Activated naive CD4-positive, alpha-beta T cell treated with anti-CD3 and anti-CD28 coated beads, Interleukin-2, amount 50 U/mL, for 24 hours (primary cell): ENCODE results near the gene ZBTB7B.
A peak's percentile ranks its signal among the peaks of the same experiment; 100 is the strongest.

ENCODE experiments used
- H3K27ac Mint-ChIP-seq: one replicate; pipeline ENCODE4 v1.8.0; 2021; ENCODE audit warnings: mild to moderate bottlenecking, mixed read lengths
- H3K27me3 Mint-ChIP-seq: one replicate; pipeline ENCODE4 v1.8.0; 2021; ENCODE audit warnings: mixed read lengths
- H3K36me3 Mint-ChIP-seq: one replicate; pipeline ENCODE4 v1.8.0; 2021; ENCODE audit warnings: mixed read lengths
- H3K4me1 Mint-ChIP-seq: one replicate; pipeline ENCODE4 v1.8.0; 2021; ENCODE audit warnings: mixed read lengths
- H3K4me3 Mint-ChIP-seq: one replicate; pipeline ENCODE4 v1.8.0; 2021; ENCODE audit warnings: mild to moderate bottlenecking, mixed read lengths
- H3K9me3 Mint-ChIP-seq: one replicate; pipeline ENCODE4 v1.8.0; 2021; ENCODE audit warnings: mixed read lengths

ZBTB7B gene

GRCh38 chr1:155003766-155004351, 1.3 kb downstream of the ZBTB7B start:
- Mint-ChIP-seq H3K27ac (peak overlapping the region; percentile 90), H3K27me3 (no peaks in the 10 kb centered on the region), H3K4me3 (peak overlapping the region; percentile 95), H3K4me1 (peaks cover 53% of the 10 kb centered on the region), H3K36me3 (no peaks in the 10 kb centered on the region), H3K9me3 (no peaks in the 10 kb centered on the region)

DNA sequence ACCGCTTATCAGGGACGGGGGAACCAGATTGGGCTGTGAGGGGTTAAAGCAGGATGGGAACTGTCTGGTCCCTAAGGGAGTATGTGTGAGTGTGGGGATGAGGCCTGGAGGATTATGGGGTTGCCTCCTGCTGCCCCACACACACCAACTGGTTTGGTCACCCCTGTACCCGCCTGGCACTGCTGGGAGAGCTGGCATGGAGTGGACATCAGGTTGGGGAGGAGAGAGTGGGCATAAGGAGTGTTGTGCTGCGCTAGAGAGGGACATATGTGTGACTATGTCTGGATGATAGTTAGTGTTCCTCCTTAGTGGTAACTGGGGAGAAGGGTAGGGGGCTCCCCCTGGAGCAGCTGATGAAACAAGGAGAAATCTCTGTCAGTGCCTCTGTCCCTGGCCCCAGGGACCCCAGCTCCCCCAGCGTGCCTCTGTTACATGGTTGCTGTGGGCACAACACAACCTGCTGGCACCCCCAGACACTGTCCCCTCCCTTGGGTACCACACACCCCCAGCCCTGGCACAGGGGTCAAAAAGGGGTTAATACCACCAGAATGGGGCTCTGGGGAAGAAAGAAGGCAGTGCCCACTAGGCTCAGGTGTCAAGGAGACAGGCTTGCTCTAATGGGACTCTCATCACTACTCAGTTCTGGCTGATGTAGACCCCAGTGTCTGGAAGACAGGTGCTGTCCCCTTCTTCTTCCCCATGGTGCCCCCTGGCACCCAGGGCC, 1.9 kb downstream of the ZBTB7B start:
- Mint-ChIP-seq H3K9me3 (no peaks in the 10 kb centered on the region), H3K4me3 (peak overlapping the region; percentile 82), H3K4me1 (peaks cover 50% of the 10 kb centered on the region), H3K27me3 (no peaks in the 10 kb centered on the region), H3K27ac (peak overlapping the region; percentile 85), H3K36me3 (no peaks in the 10 kb centered on the region)

GRCh38 chr1:155005076-155006011, 2.7 kb downstream of the ZBTB7B start:
- H3K9me3 Mint-ChIP-seq: no peaks in the 10 kb centered on the region
- H3K4me1 Mint-ChIP-seq: peaks cover 49% of the 10 kb centered on the region

GRCh38 chr1:155006601-155007101, 4.0 kb downstream of the ZBTB7B start:
- Mint-ChIP-seq H3K27ac (peak overlapping the region; percentile 92), H3K4me1 (peaks cover 54% of the 10 kb centered on the region), H3K9me3 (no peaks in the 10 kb centered on the region), H3K27me3 (no peaks in the 10 kb centered on the region), H3K36me3 (no peaks in the 10 kb centered on the region), H3K4me3 (peak overlapping the region; percentile 56)

More at GRCh38 chr1:155005076-155006011, 2.7 kb downstream of the ZBTB7B start:
- no peak overlapping the region for H3K4me3 Mint-ChIP-seq
- H3K27ac Mint-ChIP-seq: peak overlapping the region; percentile 92
- no peaks in the 10 kb centered on the region for H3K36me3 Mint-ChIP-seq
- no peaks in the 10 kb centered on the region for H3K27me3 Mint-ChIP-seq

DNA sequence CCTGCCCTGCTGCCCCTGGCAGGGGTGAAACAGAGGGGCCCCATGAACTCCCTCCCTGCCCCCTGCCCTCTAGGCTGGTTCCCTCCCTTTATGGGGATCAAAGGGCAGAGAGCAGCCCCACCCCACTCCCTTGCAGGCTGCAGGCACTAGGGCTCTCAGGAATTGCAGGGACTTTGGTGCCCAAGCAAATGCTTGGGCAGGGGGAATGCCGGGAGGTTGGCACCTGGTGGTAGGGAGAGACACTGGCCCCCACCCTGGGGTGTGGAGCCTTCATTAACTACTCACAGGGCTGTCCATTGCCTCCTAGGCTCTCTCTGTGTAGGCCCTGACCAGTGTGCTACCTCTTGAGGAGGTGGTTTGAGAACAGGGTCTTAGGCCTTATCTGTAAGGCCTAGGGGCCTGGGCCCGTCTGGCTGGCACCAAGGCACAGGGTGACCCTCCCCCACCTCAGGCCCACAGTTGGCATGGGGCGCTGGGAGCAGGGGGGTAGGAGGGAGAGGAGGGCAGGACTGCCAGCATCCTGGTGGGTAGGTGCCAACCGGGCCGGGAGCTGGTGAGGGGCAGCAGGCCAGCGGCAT, 4.7 kb downstream of the ZBTB7B start:
- H3K9me3 Mint-ChIP-seq: no peaks in the 10 kb centered on the region
- H3K36me3 Mint-ChIP-seq: no peaks in the 10 kb centered on the region
- no peaks in the 10 kb centered on the region for H3K27me3 Mint-ChIP-seq
- peaks cover 59% of the 10 kb centered on the region for H3K4me1 Mint-ChIP-seq
- no peak overlapping the region for H3K4me3 Mint-ChIP-seq
- peak overlapping the region; percentile 92 for H3K27ac Mint-ChIP-seq

DNA sequence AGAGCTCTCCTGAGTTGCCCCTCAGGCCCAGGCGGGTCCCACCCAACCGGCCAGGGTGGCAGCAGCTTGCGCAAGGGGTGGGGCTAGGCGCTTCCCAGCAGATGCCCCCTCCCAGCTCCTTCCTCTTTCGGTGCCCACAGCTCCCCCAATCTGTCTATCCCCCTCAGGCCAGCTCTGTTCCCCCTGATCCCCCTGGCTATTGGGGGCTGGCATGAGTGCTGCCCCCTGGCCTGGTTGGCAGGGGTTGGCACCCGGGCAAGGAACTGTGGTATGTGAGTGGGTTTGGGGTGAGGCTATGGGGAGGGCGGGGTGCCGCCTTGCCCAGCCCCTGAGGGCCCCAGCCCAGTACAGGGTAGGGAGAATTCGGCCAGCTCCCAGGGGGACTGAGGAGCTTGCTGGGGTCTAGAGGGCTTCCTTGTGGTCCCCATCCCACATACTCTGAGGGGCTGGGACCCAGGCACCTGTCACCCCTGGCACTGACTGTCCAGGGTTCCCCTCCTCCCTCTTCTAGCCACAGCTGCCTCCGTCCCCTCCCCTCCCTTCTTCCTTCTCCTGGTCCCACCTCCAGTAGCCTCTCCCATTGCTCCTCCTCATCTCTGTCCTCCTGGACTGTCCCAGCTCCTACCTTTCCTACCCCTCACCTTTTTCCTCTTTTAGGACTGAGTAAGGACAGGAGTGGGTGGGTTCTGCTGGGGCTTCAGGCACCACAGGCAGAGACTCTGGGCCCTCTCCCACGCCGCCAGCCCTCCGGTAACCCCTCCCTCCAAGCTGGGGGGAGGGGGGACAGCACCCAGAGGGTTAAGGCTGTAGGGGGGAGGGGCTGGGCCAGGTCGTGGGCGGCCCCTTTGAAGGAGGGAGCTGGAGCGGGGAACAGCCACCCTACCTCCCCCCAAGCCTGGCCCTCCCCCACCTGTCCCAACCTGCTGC, 5.7 kb downstream of the ZBTB7B start:
- H3K4me3 Mint-ChIP-seq: peak overlapping the region; percentile 94
- H3K27me3 Mint-ChIP-seq: no peaks in the 10 kb centered on the region
- peaks cover 68% of the 10 kb centered on the region for H3K4me1 Mint-ChIP-seq
- H3K9me3 Mint-ChIP-seq: no peaks in the 10 kb centered on the region
- no peaks in the 10 kb centered on the region for H3K36me3 Mint-ChIP-seq
- H3K27ac Mint-ChIP-seq: peak overlapping the region; percentile 96

GRCh38 chr1:155009221-155009711, 6.7 kb downstream of the ZBTB7B start:
- no peaks in the 10 kb centered on the region for H3K27me3 Mint-ChIP-seq
- peak overlapping the region; percentile 94 for H3K4me3 Mint-ChIP-seq
- peak overlapping the region; percentile 97 for H3K27ac Mint-ChIP-seq
- H3K9me3 Mint-ChIP-seq: no peaks in the 10 kb centered on the region
- H3K36me3 Mint-ChIP-seq: no peaks in the 10 kb centered on the region
- peaks cover 71% of the 10 kb centered on the region for H3K4me1 Mint-ChIP-seq

- H3K36me3 Mint-ChIP-seq: no peaks in the 10 kb centered on the region
- H3K9me3 Mint-ChIP-seq: no peaks in the 10 kb centered on the region
- H3K27me3 Mint-ChIP-seq: no peaks in the 10 kb centered on the region
- H3K4me3 Mint-ChIP-seq: peak overlapping the region; percentile 94
- H3K27ac Mint-ChIP-seq: peak overlapping the region; percentile 97
- peaks cover 71% of the 10 kb centered on the region for H3K4me1 Mint-ChIP-seq
These were observed 7.1 kb downstream of the ZBTB7B start for GRCh38 chr1:155009742-155010141.

DNA sequence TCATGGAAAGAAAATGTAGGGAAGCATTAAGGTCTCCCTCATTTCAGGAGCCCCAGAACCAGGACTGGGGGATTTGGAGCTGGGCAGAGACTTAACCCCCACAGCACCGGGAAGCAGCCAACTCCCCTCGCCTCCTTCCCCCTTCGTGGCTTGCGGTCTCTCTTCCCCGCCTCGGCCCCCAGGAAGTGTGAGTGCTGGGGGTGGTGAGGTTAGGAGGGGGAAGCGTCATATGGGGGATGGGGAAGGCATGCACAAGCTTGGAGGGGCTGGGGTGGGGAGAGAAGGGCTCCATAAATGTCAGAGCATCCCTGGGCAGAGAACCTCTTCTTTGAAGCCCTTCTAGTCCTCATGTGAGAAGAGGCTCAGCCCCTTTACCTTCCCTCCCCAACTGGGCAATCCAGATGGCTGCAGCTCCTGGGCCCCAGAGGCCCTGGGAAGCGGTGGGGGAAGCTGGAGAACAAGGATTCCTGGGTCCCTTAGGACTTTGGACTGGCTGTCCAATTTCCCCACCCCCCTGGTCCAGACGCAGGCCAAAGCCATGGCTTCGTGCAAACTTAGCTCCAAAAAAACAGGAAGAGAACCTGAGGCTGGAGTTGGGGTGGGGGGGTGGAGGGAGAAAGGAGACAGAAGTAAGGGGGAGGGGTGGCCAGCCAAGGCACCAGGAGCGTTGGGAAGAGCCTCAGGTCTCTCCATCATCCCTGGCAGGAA, 7.8 kb downstream of the ZBTB7B start:
- H3K9me3 Mint-ChIP-seq: no peaks in the 10 kb centered on the region
- no peaks in the 10 kb centered on the region for H3K27me3 Mint-ChIP-seq
- peak overlapping the region; percentile 97 for H3K27ac Mint-ChIP-seq
- no peaks in the 10 kb centered on the region for H3K36me3 Mint-ChIP-seq
- H3K4me1 Mint-ChIP-seq: peaks cover 69% of the 10 kb centered on the region
- peak overlapping the region; percentile 94 for H3K4me3 Mint-ChIP-seq

DNA sequence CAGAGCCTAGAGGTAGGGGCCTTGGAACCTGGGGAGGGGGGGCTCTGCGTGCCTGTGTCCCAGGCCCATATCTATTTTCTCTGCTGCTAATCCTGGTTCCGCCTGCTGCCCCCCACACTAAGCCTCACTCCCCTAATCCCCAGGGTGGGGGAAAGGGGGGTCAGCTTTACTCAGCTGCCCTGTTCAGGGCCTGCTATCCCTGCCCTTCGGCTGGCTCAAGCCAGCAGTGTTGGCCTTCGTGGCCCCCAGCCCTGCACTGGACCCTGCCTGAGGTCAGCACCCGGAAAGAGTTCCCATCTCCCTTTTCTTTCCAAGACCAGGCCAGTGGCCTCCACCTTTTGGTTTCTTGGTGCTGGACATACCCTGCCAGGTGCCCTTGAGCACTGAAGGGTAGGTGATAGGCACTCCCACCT, 8.4 kb downstream of the ZBTB7B start:
- Mint-ChIP-seq H3K9me3 (no peaks in the 10 kb centered on the region), H3K36me3 (peaks cover 2% of the 10 kb centered on the region), H3K4me1 (peaks cover 69% of the 10 kb centered on the region), H3K4me3 (peak overlapping the region; percentile 94), H3K27ac (peak overlapping the region; percentile 76), H3K27me3 (no peaks in the 10 kb centered on the region)

GRCh38 chr1:155011437-155012025, 8.9 kb downstream of the ZBTB7B start:
- H3K27ac Mint-ChIP-seq: peak overlapping the region; percentile 94
- H3K36me3 Mint-ChIP-seq: peaks cover 2% of the 10 kb centered on the region
- peak overlapping the region; percentile 94 for H3K4me3 Mint-ChIP-seq
- peaks cover 69% of the 10 kb centered on the region for H3K4me1 Mint-ChIP-seq
- no peaks in the 10 kb centered on the region for H3K9me3 Mint-ChIP-seq
- H3K27me3 Mint-ChIP-seq: no peaks in the 10 kb centered on the region

DNA sequence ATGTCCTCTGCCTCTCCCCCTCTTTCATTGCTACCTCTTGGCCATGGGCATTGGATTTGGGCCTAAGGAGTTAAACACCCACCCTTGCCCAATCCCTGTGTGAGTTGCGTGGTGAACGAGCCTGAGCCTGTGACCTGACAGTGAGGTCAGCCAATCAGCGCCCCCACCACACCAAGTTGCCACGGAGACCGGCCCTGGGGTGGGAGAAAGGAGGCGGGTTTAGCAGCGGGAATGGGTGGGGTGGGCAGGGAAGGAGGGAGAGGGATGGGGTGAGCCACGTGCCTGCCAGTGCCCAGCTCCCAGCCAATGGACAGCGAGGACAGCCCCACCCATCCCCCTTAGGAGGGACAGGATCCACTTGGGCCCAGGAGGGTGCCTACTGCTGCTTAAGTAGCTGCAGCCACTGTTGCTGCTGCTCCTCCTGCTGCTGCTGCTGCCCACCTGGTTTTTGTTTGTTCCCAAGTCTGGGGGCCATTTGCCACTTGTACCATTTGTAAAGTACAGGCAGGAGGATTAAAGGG, 9.5 kb downstream of the ZBTB7B start:
- peak overlapping the region; percentile 94 for H3K27ac Mint-ChIP-seq
- peaks cover 2% of the 10 kb centered on the region for H3K36me3 Mint-ChIP-seq
- no peaks in the 10 kb centered on the region for H3K9me3 Mint-ChIP-seq
- peaks cover 68% of the 10 kb centered on the region for H3K4me1 Mint-ChIP-seq
- no peaks in the 10 kb centered on the region for H3K27me3 Mint-ChIP-seq
- H3K4me3 Mint-ChIP-seq: peak overlapping the region; percentile 71
